A673 (cell line): ENCODE results near the gene GPR150. TPM values are rescaled to one million over a fixed set of nuclear protein-coding genes. Genes with fewer than 3 reads are reported as not detected.

Experiments used
- BruUV-seq: library from RNA; stranded (reverse); fragments of 400-500 nt; replicated peaks from 2 replicates; lab custom pipeline; 2021; lab: Mats Ljungman, UMichigan
- CTCF ChIA-PET: fragments of 300-600 bp; sonication (Branson Sonifier 250); formaldehyde crosslinking; loops from one replicate; lab custom pipeline; 2022; ENCODE audit warnings: antibody characterized with exemption; lab: Charles Lee
- POLR2A ChIA-PET: fragments of 300-600 bp; sonication (Branson Sonifier 250); formaldehyde crosslinking; loops from one replicate; lab custom pipeline; 2022; ENCODE audit warnings: antibody characterized with exemption; ENCODE audit not compliant: low non-redundant PET; lab: Charles Lee
- DNase-seq: peaks from one replicate; pipeline ENCODE4 v3.0.0-alpha.2; 2015; ENCODE audit warnings: low spot score
- H3K27ac ChIP-seq: fragments of 200-600 bp; sonication (generic); 2 replicates; pipeline ENCODE4 v1.5.1; 2016; ENCODE audit warnings: mixed run types, low read depth, mild to moderate bottlenecking, mixed read lengths, antibody characterized with exemption, low read length; ENCODE audit not compliant: poor library complexity, severe bottlenecking
- H3K27me3 ChIP-seq: fragments of 200-600 bp; sonication (generic); replicated peaks from 2 replicates; pipeline ENCODE4 v1.6.1; 2017; ENCODE audit warnings: mixed run types, low read depth, mild to moderate bottlenecking, mixed read lengths, antibody characterized with exemption, low read length; ENCODE audit not compliant: insufficient read depth, poor library complexity
- H3K36me3 ChIP-seq: fragments of 200-600 bp; sonication (generic); 2 replicates; pipeline ENCODE4 v1.6.1; 2016; ENCODE audit warnings: mixed run types, mild to moderate bottlenecking, mixed read lengths, antibody characterized with exemption, low read length; ENCODE audit not compliant: insufficient read depth, poor library complexity, severe bottlenecking
- H3K4me1 ChIP-seq: fragments of 200-600 bp; sonication (generic); 2 replicates; pipeline ENCODE4 v1.6.1; 2017; ENCODE audit warnings: mixed run types, mild to moderate bottlenecking, mixed read lengths, antibody characterized with exemption, low read length; ENCODE audit not compliant: insufficient read depth, poor library complexity, severe bottlenecking
- H3K4me3 ChIP-seq: fragments of 200-600 bp; sonication (generic); 2 replicates; pipeline ENCODE4 v1.5.1; 2016; ENCODE audit warnings: low read depth, mixed run types, mild to moderate bottlenecking, mixed read lengths, low read length; ENCODE audit not compliant: poor library complexity, severe bottlenecking
- H3K9me3 ChIP-seq: fragments of 200-600 bp; sonication (generic); 2 replicates; pipeline ENCODE4 v1.6.1; 2016; ENCODE audit warnings: mixed run types, low read depth, mild to moderate bottlenecking, mixed read lengths, antibody characterized with exemption, low read length; ENCODE audit not compliant: poor library complexity, severe bottlenecking
- CTCF ChIP-seq: fragments of 300-800, 200-600 bp; sonication (generic); conservative IDR thresholded peaks from 2 replicates; pipeline ENCODE4 v1.5.1; 2017; ENCODE audit warnings: low read depth, mild to moderate bottlenecking, antibody characterized with exemption, low read length, moderate library complexity, mixed read lengths
- EZH2 ChIP-seq: fragments of 200-600 bp; sonication (generic); IDR thresholded peaks from 2 replicates; pipeline ENCODE4 v1.6.1; 2017; ENCODE audit warnings: borderline replicate concordance, low read depth, mild to moderate bottlenecking, mixed read lengths, antibody characterized with exemption, low read length; ENCODE audit not compliant: poor library complexity, severe bottlenecking
- intact Hi-C: fragments of 100-400 bp; cut with micrococcal nuclease; formaldehyde crosslinking; loops from one replicate; pipeline ENCODE4 v1.10.0; 2022; ENCODE audit not compliant: unreplicated experiment
- total RNA-seq: library from RNA; stranded (reverse); gene quantifications from 2 replicates; pipeline ENCODE4 v1.2.3, GENCODE V29; 2021

The GPR150 gene
- total RNA-seq, 1 experiment from 2014 or later: 0.13 TPM

- Histone ChIP-seq H3K36me3 (no peaks in the 10 kb centered on the region), H3K4me1 (no peaks in the 10 kb centered on the region), H3K9me3 (no peaks in the 10 kb centered on the region), H3K27ac (no peak overlapping the region), H3K27me3 (peaks cover 16% of the 10 kb centered on the region), H3K4me3 (no peak overlapping the region)
- no TSS peak for BruUV-seq
- ChIA-PET CTCF (no interaction called here), POLR2A (no interaction called here)
- intact Hi-C loops: no loop called here
- TF ChIP-seq CTCF: no peak
- TF ChIP-seq EZH2: no peak
- no peak for DNase-seq
These were observed 4.5 kb downstream of the GPR150 start for GRCh38 chr5:95624368-95624767.

- intact Hi-C loops: no loop called here
- Histone ChIP-seq H3K4me1 (no peaks in the 10 kb centered on the region), H3K27me3 (no peaks in the 10 kb centered on the region), H3K4me3 (no peak overlapping the region), H3K36me3 (no peaks in the 10 kb centered on the region), H3K9me3 (no peaks in the 10 kb centered on the region), H3K27ac (no peak overlapping the region)
- TF ChIP-seq EZH2 (no peak), CTCF (no peak)
- CTCF ChIA-PET: no interaction called here
- no peak for DNase-seq
- no TSS peak for BruUV-seq
- POLR2A ChIA-PET: no interaction called here
These were observed 6.8 kb downstream of the GPR150 start for GRCh38 chr5:95626701-95627100.

- no peaks in the 10 kb centered on the region for H3K9me3 ChIP-seq
- no peak overlapping the region for H3K27ac ChIP-seq
- ChIA-PET CTCF (no interaction called here), POLR2A (no interaction called here)
- no peaks in the 10 kb centered on the region for H3K4me1 ChIP-seq
- TF ChIP-seq CTCF: no peak
- H3K4me3 ChIP-seq: no peak overlapping the region
- no peak for DNase-seq
- no TSS peak for BruUV-seq
- intact Hi-C loops: no loop called here
- no peaks in the 10 kb centered on the region for H3K36me3 ChIP-seq
- H3K27me3 ChIP-seq: no peaks in the 10 kb centered on the region
These were observed 8.3 kb downstream of the GPR150 start for GRCh38 chr5:95627971-95628810.
